ENCODE data around the gene EPO.
"Not testable (repeated sequence)": the region's sequence is repeated elsewhere in the genome, so short reads cannot be mapped to it uniquely, and the experiment has no call there.

Gene EPO

GRCh38 chr7:100710452-100710851, 9.8 kb upstream of the EPO start:
- no peak for TF ChIP-seq EZH2phosphoT487 (IDR thresholded peaks at IDR 0.05; ENCODE audit: borderline replicate concordance)
- TF ChIP-seq, protein P1, sequence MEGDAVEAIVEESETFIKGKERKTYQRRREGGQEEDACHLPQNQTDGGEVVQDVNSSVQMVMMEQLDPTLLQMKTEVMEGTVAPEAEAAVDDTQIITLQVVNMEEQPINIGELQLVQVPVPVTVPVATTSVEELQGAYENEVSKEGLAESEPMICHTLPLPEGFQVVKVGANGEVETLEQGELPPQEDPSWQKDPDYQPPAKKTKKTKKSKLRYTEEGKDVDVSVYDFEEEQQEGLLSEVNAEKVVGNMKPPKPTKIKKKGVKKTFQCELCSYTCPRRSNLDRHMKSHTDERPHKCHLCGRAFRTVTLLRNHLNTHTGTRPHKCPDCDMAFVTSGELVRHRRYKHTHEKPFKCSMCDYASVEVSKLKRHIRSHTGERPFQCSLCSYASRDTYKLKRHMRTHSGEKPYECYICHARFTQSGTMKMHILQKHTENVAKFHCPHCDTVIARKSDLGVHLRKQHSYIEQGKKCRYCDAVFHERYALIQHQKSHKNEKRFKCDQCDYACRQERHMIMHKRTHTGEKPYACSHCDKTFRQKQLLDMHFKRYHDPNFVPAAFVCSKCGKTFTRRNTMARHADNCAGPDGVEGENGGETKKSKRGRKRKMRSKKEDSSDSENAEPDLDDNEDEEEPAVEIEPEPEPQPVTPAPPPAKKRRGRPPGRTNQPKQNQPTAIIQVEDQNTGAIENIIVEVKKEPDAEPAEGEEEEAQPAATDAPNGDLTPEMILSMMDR (conservative IDR thresholded peaks at IDR 0.05; ENCODE audit: low read length): no peak
- Histone ChIP-seq H3K9me2 (replicated peaks; ENCODE audit: low read depth, low read length) (no peaks in the 10 kb centered on the region), H3K4me2 (ENCODE audit: low read depth, low read length, poor library complexity, severe bottlenecking) (no peak overlapping the region), H3K79me2 (ENCODE audit: insufficient read depth, low read length) (peaks cover 28% of the 10 kb centered on the region), H3K9me3 (ENCODE audit: insufficient read depth, low read depth, low read length) (no peaks in the 10 kb centered on the region), H3F3A (ENCODE audit: low read depth) (no peaks in the 10 kb centered on the region), H3K27me3 (ENCODE audit: insufficient read depth, low read length, poor library complexity, severe bottlenecking) (no peaks in the 10 kb centered on the region), H3K4me3 (ENCODE audit: low read length, poor library complexity, severe bottlenecking) (no peak overlapping the region), H2AFZ (ENCODE audit: low read length) (no peak overlapping the region), H3K36me3 (ENCODE audit: insufficient read depth, low read length) (no peaks in the 10 kb centered on the region), H3K4me1 (ENCODE audit: insufficient read depth, low read length, poor library complexity, severe bottlenecking) (peaks cover 13% of the 10 kb centered on the region), H4K20me1 (ENCODE audit: insufficient read depth, low read length, poor library complexity, severe bottlenecking) (peaks cover 12% of the 10 kb centered on the region), H3K9ac (ENCODE audit: low read depth, low read length, poor library complexity, severe bottlenecking) (no peak overlapping the region)

DNA sequence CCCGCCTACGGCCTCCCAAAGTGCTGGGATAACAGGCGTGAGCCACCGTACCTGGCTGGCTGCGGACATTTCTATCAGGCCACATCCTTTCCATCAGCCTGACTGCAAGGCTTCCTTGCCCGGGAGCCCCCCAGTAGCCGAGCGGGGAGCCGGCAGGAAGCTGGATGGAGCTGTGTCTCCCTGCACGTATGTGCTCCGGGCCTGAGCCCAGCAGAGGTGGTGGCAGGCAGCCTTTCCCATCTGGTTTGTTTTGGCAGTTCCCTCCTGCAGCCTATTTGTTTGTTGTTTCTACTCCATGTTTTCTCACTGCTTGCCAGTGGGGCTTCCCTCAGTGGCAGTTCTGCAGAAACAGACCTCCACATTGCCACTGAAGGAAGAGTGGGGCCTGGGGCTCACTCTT, 8.9 kb upstream of the EPO start:
- Histone ChIP-seq H4K20me1 (ENCODE audit: insufficient read depth, low read length, poor library complexity, severe bottlenecking) (peaks cover 12% of the 10 kb centered on the region), H3F3A (ENCODE audit: low read depth) (no peaks in the 10 kb centered on the region), H3K4me1 (ENCODE audit: insufficient read depth, low read length, poor library complexity, severe bottlenecking) (peaks cover 12% of the 10 kb centered on the region), H3K36me3 (ENCODE audit: insufficient read depth, low read length) (no peaks in the 10 kb centered on the region), H2AFZ (ENCODE audit: low read length) (no peak overlapping the region), H3K79me2 (ENCODE audit: insufficient read depth, low read length) (peaks cover 24% of the 10 kb centered on the region), H3K27me3 (ENCODE audit: insufficient read depth, low read length, poor library complexity, severe bottlenecking) (no peaks in the 10 kb centered on the region), H3K4me2 (ENCODE audit: low read depth, low read length, poor library complexity, severe bottlenecking) (no peak overlapping the region), H3K4me3 (ENCODE audit: low read length, poor library complexity, severe bottlenecking) (no peak overlapping the region), H3K9me2 (replicated peaks; ENCODE audit: low read depth, low read length) (no peaks in the 10 kb centered on the region), H3K9ac (ENCODE audit: low read depth, low read length, poor library complexity, severe bottlenecking) (no peak overlapping the region), H3K9me3 (ENCODE audit: insufficient read depth, low read depth, low read length) (no peaks in the 10 kb centered on the region)
- no peak for TF ChIP-seq EZH2phosphoT487 (IDR thresholded peaks at IDR 0.05; ENCODE audit: borderline replicate concordance)
- TF ChIP-seq, protein P1 (conservative IDR thresholded peaks at IDR 0.05; ENCODE audit: low read length): no peak

GRCh38 chr7:100714725-100715124, 5.5 kb upstream of the EPO start:
- H3K27me3 ChIP-seq (ENCODE audit: insufficient read depth, low read length, poor library complexity, severe bottlenecking): no peaks in the 10 kb centered on the region
- H3K4me1 ChIP-seq (ENCODE audit: insufficient read depth, low read length, poor library complexity, severe bottlenecking): no peaks in the 10 kb centered on the region
- TF ChIP-seq, protein P1 (conservative IDR thresholded peaks at IDR 0.05; ENCODE audit: low read length): no peak
- no peak for TF ChIP-seq EZH2phosphoT487 (IDR thresholded peaks at IDR 0.05; ENCODE audit: borderline replicate concordance)
- no peaks in the 10 kb centered on the region for H3K79me2 ChIP-seq (ENCODE audit: insufficient read depth, low read length)
- H3K4me3 ChIP-seq (ENCODE audit: low read length, poor library complexity, severe bottlenecking): no peak overlapping the region
- H3K9me2 ChIP-seq (replicated peaks; ENCODE audit: low read depth, low read length): no peaks in the 10 kb centered on the region
- no peaks in the 10 kb centered on the region for H3F3A ChIP-seq (ENCODE audit: low read depth)
- no peaks in the 10 kb centered on the region for H4K20me1 ChIP-seq (ENCODE audit: insufficient read depth, low read length, poor library complexity, severe bottlenecking)
- no peaks in the 10 kb centered on the region for H3K9me3 ChIP-seq (ENCODE audit: insufficient read depth, low read depth, low read length)
- H3K36me3 ChIP-seq (ENCODE audit: insufficient read depth, low read length): no peaks in the 10 kb centered on the region
- H3K4me2 ChIP-seq (ENCODE audit: low read depth, low read length, poor library complexity, severe bottlenecking): no peak overlapping the region
- no peak overlapping the region for H3K9ac ChIP-seq (ENCODE audit: low read depth, low read length, poor library complexity, severe bottlenecking)
- H2AFZ ChIP-seq (ENCODE audit: low read length): no peak overlapping the region

- H3K9me2 ChIP-seq (replicated peaks; ENCODE audit: low read depth, low read length); H3K4me2 ChIP-seq (ENCODE audit: low read depth, low read length, poor library complexity, severe bottlenecking); H3K9ac ChIP-seq (ENCODE audit: low read depth, low read length, poor library complexity, severe bottlenecking); H3K27me3 ChIP-seq (ENCODE audit: insufficient read depth, low read length, poor library complexity, severe bottlenecking); H3K4me3 ChIP-seq (ENCODE audit: low read length, poor library complexity, severe bottlenecking); H3K4me1 ChIP-seq (ENCODE audit: insufficient read depth, low read length, poor library complexity, severe bottlenecking); H2AFZ ChIP-seq (ENCODE audit: low read length); H3K79me2 ChIP-seq (ENCODE audit: insufficient read depth, low read length); H3K36me3 ChIP-seq (ENCODE audit: insufficient read depth, low read length); H3K9me3 ChIP-seq (ENCODE audit: insufficient read depth, low read depth, low read length); H3F3A ChIP-seq (ENCODE audit: low read depth); H4K20me1 ChIP-seq (ENCODE audit: insufficient read depth, low read length, poor library complexity, severe bottlenecking): not testable (repeated sequence)
Observed at GRCh38 chr7:100717073-100717472, 3.2 kb upstream of the EPO start.

Measured in Loucy (cell line).